ENCODE results near the gene SIRPB2. TPM values are rescaled to one million over a fixed set of nuclear protein-coding genes. Genes with fewer than 3 reads are reported as not detected.
A peak's percentile ranks its signal among the peaks of the same experiment; 100 is the strongest.

SIRPB2 gene
- total RNA-seq, 1 experiment from 2014 or later, result 7.1 TPM

GRCh38 chr20:1472556-1473245, 18.5 kb downstream of the SIRPB2 start:
- H2AFZ ChIP-seq, result no peak overlapping the region
- H4K20me1 ChIP-seq (ENCODE audit: insufficient read depth), result no peaks in the 10 kb centered on the region
- H3K4me2 ChIP-seq, result 0 out of 2 replicates have a peak overlapping the region, but pooled peaks have one; percentile 12
- no TSS peak for BruUV-seq (replicated peaks)
- H3K9me2 ChIP-seq (ENCODE audit: insufficient read depth), result no peaks in the 10 kb centered on the region
- H3F3A ChIP-seq (ENCODE audit: insufficient read depth, low read depth), result peaks cover 44% of the 10 kb centered on the region
- intact Hi-C loops (cut with micrococcal nuclease; ENCODE audit: unreplicated experiment), result loop anchor here (10.0 kb wide), 1 partner anchor 818 kb away; the partner anchor contains the start of gene SRXN1
- CTCF ChIA-PET, result interaction anchor here (4.9 kb wide), 1 partner anchor 31 kb away, joined by 40 read pairs; no protein-coding TSS in a partner anchor
- H3K27me3 ChIP-seq (ENCODE audit: insufficient read depth, low read depth), result no peaks in the 10 kb centered on the region
- H3K9me3 ChIP-seq (ENCODE audit: insufficient read depth, low read depth), result no peaks in the 10 kb centered on the region
- no peak overlapping the region for H3K27ac ChIP-seq
- H3K36me3 ChIP-seq (ENCODE audit: low read depth), result no peaks in the 10 kb centered on the region
- POLR2A ChIA-PET (ENCODE audit: unreplicated experiment), result no interaction called here
- no peak for DNase-seq
- TF ChIP-seq CTCF (conservative IDR thresholded peaks at IDR 0.05), result no peak
- TF ChIP-seq EZH2 (IDR thresholded peaks at IDR 0.05; ENCODE audit: low read depth), result no peak
- peaks cover 30% of the 10 kb centered on the region for H3K79me2 ChIP-seq (ENCODE audit: low read depth)
- peaks cover 59% of the 10 kb centered on the region for H3K4me1 ChIP-seq (replicated peaks; ENCODE audit: insufficient read depth)
- no peak overlapping the region for H3K4me3 ChIP-seq

GRCh38 chr20:1471242-1471641, 20.0 kb downstream of the SIRPB2 start:
- intact Hi-C loops (cut with micrococcal nuclease; ENCODE audit: unreplicated experiment), result loop anchor here (10.0 kb wide), 1 partner anchor 816 kb away; the partner anchor contains the start of gene SRXN1
- H3K36me3 ChIP-seq (ENCODE audit: low read depth), result no peaks in the 10 kb centered on the region
- ChIA-PET CTCF (no interaction called here), POLR2A (ENCODE audit: unreplicated experiment) (no interaction called here)
- peaks cover 44% of the 10 kb centered on the region for H3K4me1 ChIP-seq (replicated peaks; ENCODE audit: insufficient read depth)
- H3K27ac ChIP-seq, result peak overlapping the region; percentile 57; the same call in 1 of the 2 replicates
- H3K79me2 ChIP-seq (ENCODE audit: low read depth), result peaks cover 19% of the 10 kb centered on the region
- no peaks in the 10 kb centered on the region for H3K9me2 ChIP-seq (ENCODE audit: insufficient read depth)
- BruUV-seq (replicated peaks), result no TSS peak
- peak overlapping the region; percentile 29; the same call in 1 of the 2 replicates for H3K4me2 ChIP-seq
- peak overlapping the region; percentile 20; the same call in 1 of the 2 replicates for H2AFZ ChIP-seq
- H3K4me3 ChIP-seq, result no peak overlapping the region
- no peak for DNase-seq
- H3F3A ChIP-seq (ENCODE audit: insufficient read depth, low read depth), result peaks cover 46% of the 10 kb centered on the region; the same call in 1 of the 2 replicates
- H3K9me3 ChIP-seq (ENCODE audit: insufficient read depth, low read depth), result no peaks in the 10 kb centered on the region
- no peaks in the 10 kb centered on the region for H4K20me1 ChIP-seq (ENCODE audit: insufficient read depth)
- H3K27me3 ChIP-seq (ENCODE audit: insufficient read depth, low read depth), result no peaks in the 10 kb centered on the region
- TF ChIP-seq CTCF (conservative IDR thresholded peaks at IDR 0.05), result no peak
- TF ChIP-seq EZH2 (IDR thresholded peaks at IDR 0.05; ENCODE audit: low read depth), result no peak

- 0 out of 2 replicates have a peak, but pooled peaks cover 6% of the 10 kb centered on the region for H3K36me3 ChIP-seq (ENCODE audit: low read depth)
- peaks cover 6% of the 10 kb centered on the region; the same call in 1 of the 2 replicates for H4K20me1 ChIP-seq (ENCODE audit: insufficient read depth)
- TF ChIP-seq EZH2 (IDR thresholded peaks at IDR 0.05; ENCODE audit: low read depth) (no peak), CTCF (conservative IDR thresholded peaks at IDR 0.05) (peak; percentile 75)
- intact Hi-C loops (cut with micrococcal nuclease; ENCODE audit: unreplicated experiment), result loop anchor here (1.0 to 10.0 kb wide), 2 partner anchors 33 to 815 kb away; partner anchors contain the start of gene SRXN1
- H3K9me2 ChIP-seq (ENCODE audit: insufficient read depth), result no peaks in the 10 kb centered on the region
- no peak overlapping the region for H3K4me3 ChIP-seq
- H3K9me3 ChIP-seq (ENCODE audit: insufficient read depth, low read depth), result no peaks in the 10 kb centered on the region
- peak; percentile 91 to 93 for DNase-seq
- POLR2A ChIA-PET (ENCODE audit: unreplicated experiment), result interaction anchor here (0.8 kb wide), 1 partner anchor 145 kb away, joined by 26 read pairs; no protein-coding TSS in a partner anchor
- H3F3A ChIP-seq (ENCODE audit: insufficient read depth, low read depth), result peaks cover 36% of the 10 kb centered on the region; the same call in 1 of the 2 replicates
- CTCF ChIA-PET, result interaction anchor here (0.6 kb wide), 2 partner anchors 32 to 72 kb away, joined by 3 to 4 read pairs; no protein-coding TSS in a partner anchor
- H3K27ac ChIP-seq, result peak overlapping the region; percentile 57
- BruUV-seq (replicated peaks), result no TSS peak
- no peaks in the 10 kb centered on the region for H3K27me3 ChIP-seq (ENCODE audit: insufficient read depth, low read depth)
- peak overlapping the region; percentile 29; the same call in 1 of the 2 replicates for H3K4me2 ChIP-seq
- H3K4me1 ChIP-seq (replicated peaks; ENCODE audit: insufficient read depth), result peaks cover 40% of the 10 kb centered on the region
- H2AFZ ChIP-seq, result no peak overlapping the region
- peaks cover 23% of the 10 kb centered on the region for H3K79me2 ChIP-seq (ENCODE audit: low read depth)
Measured at GRCh38 chr20:1469925-1470571, 21.2 kb downstream of the SIRPB2 start.
